Measurements from ENCODE around the gene FANCI. TPM values are rescaled to one million over a fixed set of nuclear protein-coding genes. Genes with fewer than 3 reads are reported as not detected.

FANCI gene
- total and polyA plus RNA-seq, 8 donors = 5.7 to 43.8 (median 9.1) TPM

DNA sequence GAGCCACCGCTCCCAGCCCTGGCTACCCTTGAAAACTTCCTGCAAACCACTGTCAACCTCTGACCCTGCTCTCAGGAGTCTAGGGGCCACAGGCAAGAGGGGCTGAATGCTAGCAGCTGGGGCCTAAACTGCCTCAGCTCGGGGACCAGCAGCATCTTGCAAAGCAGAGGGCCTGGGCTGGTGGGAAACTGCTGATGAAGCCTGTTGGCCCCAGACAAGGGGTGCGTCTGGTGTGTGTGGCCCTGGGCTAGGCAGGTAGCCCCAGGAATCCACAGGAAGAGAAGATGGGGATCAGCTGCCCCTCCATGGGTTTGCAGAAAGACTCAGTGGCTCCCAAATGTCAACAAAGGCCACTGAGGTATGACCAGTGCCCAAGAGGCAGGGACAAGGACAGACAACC lies 99.1 kb downstream of the FANCI start:
- H3K27me3 ChIP-seq = peaks cover 0 to 50% (median 5%) of the 10 kb centered on the region in 3 donors
- WGBS, 5 donors = 78 to 98% (median 83%) methylated on average over 3 of the region's 3 CpGs
- H3K27ac ChIP-seq = no peak overlapping the region

DNA sequence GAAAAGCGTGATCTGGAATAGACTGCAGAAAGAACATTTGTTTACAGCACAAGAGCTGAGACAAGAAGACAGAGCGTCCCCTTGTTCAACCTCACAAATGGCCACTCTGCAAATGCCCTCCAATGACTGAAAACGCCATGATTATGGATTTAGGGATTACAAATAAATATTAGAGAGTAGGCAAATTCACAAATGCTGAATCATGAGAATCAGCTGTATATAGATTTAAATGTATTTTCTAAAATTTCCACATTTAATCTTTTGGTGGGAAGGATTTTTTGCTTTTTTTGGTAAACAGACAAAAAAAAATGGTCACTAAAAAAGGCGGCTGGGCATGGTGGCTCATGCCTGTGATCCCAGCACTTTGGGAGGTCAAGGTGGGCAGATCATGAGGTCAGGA lies 101.5 kb downstream of the FANCI start:
- no peak for TF ChIP-seq CTCF (IDR thresholded peaks at IDR 0.05)
- TF ChIP-seq POLR2AphosphoS5 (IDR thresholded peaks at IDR 0.05) = no peak
- no peak for TF ChIP-seq POLR2A (IDR thresholded peaks at IDR 0.05)
- no peak for TF ChIP-seq EP300 (IDR thresholded peaks at IDR 0.05)
- WGBS, 5 donors = 79 to 90% (median 87%) methylated on average over 4 of the region's 4 CpGs
- no peaks in the 10 kb centered on the region for H3K36me3 ChIP-seq

More for the DNA sequence above, 99.1 kb downstream of the FANCI start:
- H3K4me1 ChIP-seq = no peaks in the 10 kb centered on the region
- H3K4me3 ChIP-seq = no peak overlapping the region
- H3K9me3 ChIP-seq = no peaks in the 10 kb centered on the region
- no peak for DNase-seq
- intact Hi-C loops (cut with DNase I; ENCODE audit: low total_unique reads) = loop anchor here (10.0 kb wide), 1 partner anchor 108 kb away; no protein-coding TSS in a partner anchor
- H3K36me3 ChIP-seq = no peaks in the 10 kb centered on the region
- no peak for TF ChIP-seq CTCF (IDR thresholded peaks at IDR 0.05)
- TF ChIP-seq POLR2A (IDR thresholded peaks at IDR 0.05) = no peak
- TF ChIP-seq EP300 (IDR thresholded peaks at IDR 0.05) = no peak
- TF ChIP-seq POLR2AphosphoS5 (IDR thresholded peaks at IDR 0.05) = no peak

DNA sequence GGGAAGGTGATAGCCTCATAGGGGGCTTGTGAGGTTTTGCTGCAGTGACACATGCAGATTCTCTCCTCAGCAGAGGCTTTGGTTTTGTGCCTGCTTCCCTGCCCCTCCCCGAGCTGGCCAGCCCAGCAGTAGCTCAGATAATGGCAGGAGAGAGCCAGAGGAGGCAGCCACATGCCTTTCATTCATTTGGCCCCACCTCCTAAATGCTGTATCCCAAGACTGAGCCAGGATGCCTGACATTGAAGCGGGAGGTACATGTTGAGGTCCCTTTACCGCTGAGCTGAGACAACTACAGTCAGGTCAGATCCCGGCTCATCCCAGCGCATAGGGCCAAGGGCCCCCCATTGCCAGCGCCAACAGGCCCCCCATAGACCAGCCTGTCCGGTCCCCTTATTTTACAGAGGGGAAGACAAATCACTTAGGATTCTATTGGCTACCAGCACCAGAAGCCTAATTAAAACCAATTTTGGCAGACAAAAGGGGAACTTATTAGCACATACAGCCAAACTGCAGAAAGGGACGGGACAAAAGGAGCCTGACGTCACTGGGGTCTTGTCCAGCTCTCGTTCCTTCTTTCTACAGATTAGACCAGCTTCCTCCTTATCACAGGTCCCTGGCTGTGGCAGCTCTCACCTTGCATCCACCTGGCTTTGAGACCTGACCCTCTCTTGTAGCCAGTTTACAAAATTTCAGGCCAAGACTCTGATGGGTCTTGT lies 102.9 kb downstream of the FANCI start:
- intact Hi-C loops (cut with DNase I; ENCODE audit: low total_unique reads) = loop anchor here (10.0 kb wide), 1 partner anchor 112 kb away; no protein-coding TSS in a partner anchor
- TF ChIP-seq CTCF (IDR thresholded peaks at IDR 0.05) (no peak), EP300 (IDR thresholded peaks at IDR 0.05) (no peak), POLR2AphosphoS5 (IDR thresholded peaks at IDR 0.05) (no peak), POLR2A (IDR thresholded peaks at IDR 0.05) (no peak)
- Histone ChIP-seq H3K27me3 (peaks cover 0 to 75% (median 5%) of the 10 kb centered on the region in 3 donors), H3K27ac (no peak overlapping the region), H3K9me3 (no peaks in the 10 kb centered on the region), H3K36me3 (no peaks in the 10 kb centered on the region), H3K4me1 (no peaks in the 10 kb centered on the region), H3K4me3 (no peak overlapping the region)
- WGBS, 5 donors = 35 to 45% (median 37%) methylated on average over 9 to 10 of the region's 10 CpGs
- no peak for DNase-seq

More for the DNA sequence above, 101.5 kb downstream of the FANCI start:
- no peaks in the 10 kb centered on the region for H3K4me1 ChIP-seq
- H3K27ac ChIP-seq = no peak overlapping the region
- intact Hi-C loops (cut with DNase I; ENCODE audit: low total_unique reads) = loop anchor here (10.0 kb wide), 1 partner anchor 110 kb away; no protein-coding TSS in a partner anchor
- no peak for DNase-seq
- no peaks in the 10 kb centered on the region for H3K9me3 ChIP-seq
- H3K27me3 ChIP-seq = peaks cover 0 to 67% (median 5%) of the 10 kb centered on the region in 3 donors
- H3K4me3 ChIP-seq = no peak overlapping the region

- Histone ChIP-seq H3K9me3 (no peaks in the 10 kb centered on the region), H3K27ac (no peak overlapping the region), H3K4me3 (no peak overlapping the region), H3K27me3 (peaks cover 0 to 87% (median 17%) of the 10 kb centered on the region in 3 donors), H3K36me3 (no peaks in the 10 kb centered on the region), H3K4me1 (no peaks in the 10 kb centered on the region)
- TF ChIP-seq CTCF (IDR thresholded peaks at IDR 0.05) = no peak
- no peak for TF ChIP-seq EP300 (IDR thresholded peaks at IDR 0.05)
- no peak for TF ChIP-seq POLR2A (IDR thresholded peaks at IDR 0.05)
- no peak for TF ChIP-seq POLR2AphosphoS5 (IDR thresholded peaks at IDR 0.05)
- intact Hi-C loops (cut with DNase I; ENCODE audit: low total_unique reads) = loop anchor here (10.0 kb wide), 1 partner anchor 114 kb away; no protein-coding TSS in a partner anchor
- WGBS, 5 donors = 65 to 78% (median 68%) methylated on average over 4 to 5 of the region's 5 CpGs
- DNase-seq = no peak
These were observed 105.4 kb downstream of the FANCI start for GRCh38 chr15:89349206-89349558.
